SK-N-SH (cell line): ENCODE data around the gene CATSPERB.

Source experiments
- CTCF ChIP-seq: fragments of 200-600 bp; sonication (generic); IDR thresholded peaks from 2 replicates; pipeline ENCODE4 v1.6.1; 2017; ENCODE audit warnings: antibody characterized with exemption, mild to moderate bottlenecking, moderate library complexity
- FOXM1 ChIP-seq: IDR thresholded peaks from 2 replicates; pipeline ENCODE4 v1.4.0; 2012; ENCODE audit warnings: low read depth, mild to moderate bottlenecking
- REST ChIP-seq: IDR thresholded peaks from 2 replicates; pipeline ENCODE4 v1.6.1; 2012; ENCODE audit warnings: mild to moderate bottlenecking, low read depth, low read length, moderate library complexity

GRCh38 chr14:91545946-91546716 lies 185.8 kb downstream of the CATSPERB start:
- TF ChIP-seq CTCF (no peak), REST (no peak), FOXM1 (no peak)
